HG03175 (cell line): ENCODE results near the gene ZNF878.
A peak's percentile ranks its signal among the peaks of the same experiment; 100 is the strongest.

Experiments
- ATAC-seq: cut with Tn5 transposase; IDR thresholded peaks from one replicate; pipeline ENCODE4 v1.9.1; 2021; ENCODE audit warnings: mild to moderate bottlenecking, moderate library complexity; ENCODE audit not compliant: unreplicated experiment

ZNF878 gene

DNA sequence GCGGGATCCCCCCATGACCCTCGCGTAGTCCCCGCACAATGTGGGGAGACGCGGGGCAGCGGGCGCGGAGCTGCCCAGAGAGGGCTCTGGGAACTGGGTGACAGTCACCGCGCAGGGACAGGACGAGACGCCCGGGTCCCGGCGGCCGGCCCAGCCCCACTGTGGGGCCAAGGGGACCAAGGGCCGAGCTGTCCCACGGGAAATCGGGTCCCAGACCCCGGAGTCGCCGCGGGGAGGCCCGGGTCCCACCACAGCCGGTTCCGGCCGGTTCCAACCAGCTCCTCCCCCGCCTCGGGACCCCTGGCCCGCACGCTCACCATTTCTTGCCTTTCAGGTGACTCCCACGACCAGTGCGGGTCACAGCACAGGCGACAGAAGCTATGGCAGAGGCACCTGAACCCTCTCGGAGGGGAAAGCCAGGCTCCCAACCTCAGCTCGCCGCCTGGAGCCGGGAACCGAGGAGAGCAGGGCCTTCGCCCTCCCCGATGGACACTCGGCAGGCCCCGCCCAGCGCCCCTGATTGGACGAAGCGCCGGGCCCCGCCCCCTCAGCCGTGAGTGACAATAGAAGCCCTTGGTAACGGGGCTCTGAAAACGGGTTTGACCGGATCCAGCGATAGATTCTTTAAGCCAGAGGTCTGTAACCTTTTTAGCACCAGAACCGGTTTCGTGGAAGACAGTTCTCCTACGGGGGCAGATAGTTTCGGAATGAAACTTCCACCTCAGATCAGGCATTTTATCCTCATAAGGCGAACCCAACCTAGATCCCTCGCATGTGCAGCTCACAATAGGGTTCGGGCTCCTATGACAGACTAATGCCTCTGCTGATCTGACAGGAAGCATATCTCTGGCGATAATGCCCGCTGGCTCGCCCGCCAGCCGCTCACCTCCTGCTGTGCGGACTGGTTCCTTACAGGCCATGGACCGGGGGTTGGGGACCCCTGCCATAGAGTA is 17.3 kb downstream of the ZNF878 start, which contains the start of gene ZNF433:
TSS of gene ZNF433 (minus strand) at position 460 of the 953 bp plus-strand sequence. CDS start at position 320, 140 bp downstream.
- peak; percentile 84 for ATAC-seq

DNA sequence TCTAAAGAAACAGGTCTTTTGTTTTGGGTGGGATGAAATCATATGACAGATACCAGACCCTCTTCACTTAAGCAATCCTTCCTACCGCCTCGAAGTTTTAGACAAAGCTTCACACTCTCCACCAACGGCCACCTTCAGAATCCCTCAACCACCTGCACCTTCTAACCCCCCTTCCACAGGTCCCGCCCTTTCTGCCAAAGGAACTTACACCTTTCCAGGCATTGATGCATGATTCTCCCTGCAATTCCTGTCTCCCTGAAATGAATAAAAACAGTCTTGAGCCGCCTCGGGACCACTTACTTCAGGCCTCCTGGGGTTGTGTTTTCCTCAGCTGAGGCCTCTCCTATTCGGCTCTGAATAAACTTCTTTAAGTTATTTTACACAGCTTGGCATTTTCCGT is 18.1 kb downstream of the ZNF878 start:
- no peak for ATAC-seq

DNA sequence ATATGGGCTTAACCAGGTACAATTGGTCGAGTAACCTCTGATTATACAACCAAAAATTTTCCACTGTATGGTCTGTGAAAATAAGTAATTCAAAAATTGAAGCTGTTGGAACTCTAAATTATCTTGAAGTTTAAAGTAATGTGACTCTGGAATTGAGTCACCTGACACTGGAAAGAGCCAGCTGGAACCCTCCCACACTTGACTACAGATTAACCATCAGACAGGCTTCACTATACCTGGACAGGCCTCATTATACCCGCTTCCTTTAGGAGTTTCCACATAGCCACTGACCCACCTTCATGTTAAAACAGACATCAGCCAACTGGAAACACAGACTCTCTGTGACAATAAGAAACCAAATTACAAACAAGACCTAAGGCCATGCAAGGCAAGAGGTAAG is 18.6 kb downstream of the ZNF878 start:
- no peak for ATAC-seq

DNA sequence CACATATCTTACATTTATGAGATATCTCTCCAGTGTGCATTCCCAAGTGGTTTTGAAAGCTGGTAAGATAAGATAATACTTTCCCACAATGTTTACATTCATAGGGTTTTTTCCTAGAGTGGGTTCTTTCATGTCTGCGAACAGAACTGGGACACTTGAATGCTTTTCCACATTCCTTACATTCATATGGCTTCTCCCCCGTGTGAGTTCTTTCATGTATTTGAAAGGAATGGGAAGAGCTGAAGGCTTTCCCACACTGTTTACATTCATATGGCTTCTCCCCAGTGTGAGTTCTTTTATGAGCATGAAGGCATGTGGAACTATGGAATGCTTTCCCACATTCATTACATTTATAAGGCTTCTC is 37.0 kb downstream of the ZNF878 start:
- no peak for ATAC-seq

DNA sequence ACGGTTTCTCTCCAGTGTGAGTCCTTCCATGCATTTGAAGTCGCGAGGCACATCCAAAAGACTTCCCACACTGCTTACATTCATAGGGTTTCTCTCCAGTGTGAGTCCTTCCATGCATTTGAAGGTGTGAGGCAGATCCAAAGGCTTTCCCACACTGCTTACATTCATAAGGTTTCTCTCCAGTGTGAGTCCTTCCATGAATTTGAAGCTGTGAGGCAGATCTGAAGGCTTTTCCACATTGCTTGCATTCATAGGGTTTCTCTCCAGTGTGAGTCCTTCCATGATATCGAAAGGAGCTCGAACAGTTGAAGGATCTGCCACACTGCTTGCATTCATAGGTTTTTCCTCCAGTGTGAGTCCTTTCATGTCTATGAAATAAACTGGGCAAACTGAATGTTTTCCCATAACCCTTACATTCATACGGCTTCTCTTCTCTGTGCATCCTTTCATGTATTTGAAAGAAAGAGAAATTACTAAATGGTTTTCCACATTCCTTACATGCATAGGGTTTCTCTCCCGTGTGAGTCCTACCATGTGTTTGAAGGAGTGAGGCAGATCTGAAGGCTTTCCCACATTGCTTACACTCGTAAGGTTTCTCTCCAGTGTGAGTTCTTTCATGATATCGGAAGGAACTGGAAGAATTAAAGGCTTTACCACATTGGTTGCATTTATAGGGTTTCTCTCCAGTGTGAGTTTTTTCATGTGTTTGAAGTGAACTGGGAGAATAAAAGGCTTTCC is 37.6 kb downstream of the ZNF878 start:
- ATAC-seq: no peak

DNA sequence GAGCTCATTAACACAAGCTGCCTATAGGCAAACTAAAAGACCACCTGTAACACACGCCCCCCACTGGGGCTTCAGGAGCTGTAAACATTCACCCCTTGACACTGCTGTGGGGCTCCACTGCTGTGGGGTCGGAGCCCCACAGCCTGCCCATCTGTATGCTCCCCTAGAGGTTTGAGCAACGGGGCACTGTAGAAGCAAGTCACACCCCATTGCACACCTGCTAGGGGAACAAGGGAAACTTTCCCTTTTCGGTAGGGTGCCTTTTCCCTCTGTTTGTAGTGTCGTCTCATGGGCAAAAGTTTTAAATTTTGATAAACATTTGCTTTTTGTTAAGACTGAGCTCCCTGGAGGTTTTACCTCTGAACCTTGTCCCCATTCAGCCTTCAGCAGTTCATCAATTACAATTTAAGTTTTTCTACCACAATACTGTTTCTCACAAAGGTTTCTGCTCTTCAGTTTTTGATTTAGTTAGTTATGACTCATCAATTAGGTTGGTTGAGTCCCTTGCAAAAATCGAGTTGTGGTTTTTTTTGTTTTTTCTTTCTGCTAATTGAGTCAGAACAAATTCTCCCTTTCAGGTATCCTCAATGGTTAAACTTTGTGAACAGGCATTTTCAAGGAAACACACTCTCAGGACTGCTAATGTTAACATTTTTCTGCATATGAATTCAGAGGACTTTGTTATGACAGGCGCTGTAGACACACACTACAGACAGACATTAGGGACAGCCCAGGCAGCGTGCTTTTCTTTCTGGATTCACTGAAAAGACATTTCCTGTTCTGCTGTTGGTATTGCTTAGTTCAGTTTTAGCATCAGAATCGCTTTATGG is 52.4 kb downstream of the ZNF878 start:
- ATAC-seq: peak; percentile 63

DNA sequence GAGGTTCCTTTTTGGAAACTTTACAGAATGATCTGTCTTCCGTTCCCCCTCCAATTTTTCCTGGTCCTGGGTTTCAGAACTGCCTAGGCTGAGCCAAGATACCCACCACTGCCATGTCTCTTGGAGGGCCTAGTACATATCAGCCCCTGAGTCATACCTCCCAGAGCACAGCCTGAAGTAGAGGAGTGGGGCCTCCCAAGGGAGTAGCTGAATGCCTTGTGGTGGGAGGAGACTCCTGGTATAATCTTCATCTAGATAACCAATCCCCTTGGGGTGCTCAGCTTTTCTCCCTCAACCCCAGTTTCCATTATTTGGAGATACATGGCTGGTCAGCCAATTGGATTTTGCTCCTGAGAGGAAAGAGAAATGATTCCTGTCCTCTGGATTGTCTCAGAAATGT is 57.6 kb downstream of the ZNF878 start:
- ATAC-seq: no peak
